Subcutaneous adipose tissue (tissue), 4 donors: Measurements from ENCODE around the gene ZNF410. TPM values are rescaled to one million over a fixed set of nuclear protein-coding genes. Genes with fewer than 3 reads are reported as not detected.

Source experiments
- CTCF ChIP-seq: fragments of 450-650 bp; IDR thresholded peaks from one replicate; pipeline ENCODE4 v1.5.1; 2016; ENCODE audit warnings: low read depth, mild to moderate bottlenecking, control low read depth, antibody characterized with exemption, moderate library complexity
- small RNA-seq: library from RNA; depleted of rRNA; stranded (forward); fragments of <200 nt; gene quantifications from one replicate; pipeline ENCODE3, GENCODE V24; 2016
- total RNA-seq, 4 donors: library from RNA; depleted of rRNA; stranded (reverse); fragments of >200 nt; gene quantifications; one replicate each; pipeline ENCODE4 v1.1.0, GENCODE V29; 2016

ZNF410 gene
- total RNA-seq, 4 donors from 2014 or later: 32.0 to 51.4 (median 44.1) TPM

GRCh38 chr14:73965216-73965615 is 78.6 kb downstream of the ZNF410 start:
- TF ChIP-seq CTCF: no peak

- no peak for TF ChIP-seq CTCF
Observed at GRCh38 chr14:73968885-73969284, 82.2 kb downstream of the ZNF410 start.

- TF ChIP-seq CTCF: no peak
Observed at GRCh38 chr14:73973497-73973896, 86.8 kb downstream of the ZNF410 start.

- no peak for TF ChIP-seq CTCF
Observed at GRCh38 chr14:73976125-73976524, 89.5 kb downstream of the ZNF410 start.

- no peak for TF ChIP-seq CTCF
Observed at GRCh38 chr14:73977896-73978295, 91.2 kb downstream of the ZNF410 start.

Small RNAs within 50 kb of the gene (small RNA-seq; reads per million reads assigned to genes)
- gene AC005520.4: not detected
- gene RF00019: 0.49 reads per million

Other genes starting within 250 kb of the ZNF410 start
- gene DNAL1, start 241.9 kb upstream of the ZNF410 start, total RNA-seq: 10 to 100 TPM in 2 of 4 donors, 1 to 10 TPM in 2; 5.9 to 11.7 (median 8.1) TPM
- gene PNMA1, start 172.5 kb upstream of the ZNF410 start, total RNA-seq: 10 to 100 TPM; 21.2 to 31.1 (median 23.4) TPM
- 10 to 100 TPM in 3 of 4 donors, 1 to 10 TPM in 1; 9.5 to 26.4 (median 17.2) TPM for gene PTGR2, start 35.0 kb upstream of the ZNF410 start, total RNA-seq
- gene FAM161B, start 63.2 kb downstream of the ZNF410 start, total RNA-seq: 1 to 10 TPM; 3.1 to 4.1 (median 4.0) TPM
- gene COQ6, start 63.4 kb downstream of the ZNF410 start, total RNA-seq: 10 to 100 TPM; 34.6 to 46.9 (median 37.9) TPM
- gene ENTPD5, start 132.4 kb downstream of the ZNF410 start, total RNA-seq: 10 to 100 TPM; 10.0 to 14.9 (median 12.4) TPM
- gene BBOF1, start 132.5 kb downstream of the ZNF410 start, total RNA-seq: 10 to 100 TPM in 1 of 4 donors, 1 to 10 TPM in 3; 3.1 to 12.3 (median 5.5) TPM
- 100 to 1,000 TPM in 1 of 4 donors, 10 to 100 TPM in 3; 56.8 to 102 (median 76.5) TPM for gene ALDH6A1, start 197.6 kb downstream of the ZNF410 start, total RNA-seq
- gene LIN52, start 198.1 kb downstream of the ZNF410 start, total RNA-seq: 10 to 100 TPM in 2 of 4 donors, 1 to 10 TPM in 2; 8.3 to 13.4 (median 9.9) TPM